NCI-H1105 (cell line): ENCODE results near the gene LAD1.
A peak's percentile ranks its signal among the peaks of the same experiment; 100 is the strongest.

Experiments used
- DNase-seq: peaks from one replicate; lab custom pipeline; 2025; lab: John Stamatoyannopoulos, UW

Gene LAD1

GRCh38 chr1:201419256-201419655 lies 20.1 kb upstream of the LAD1 start:
- no peak for DNase-seq

GRCh38 chr1:201418461-201418860 lies 19.3 kb upstream of the LAD1 start:
- DNase-seq: no peak

GRCh38 chr1:201414051-201414738 lies 15.1 kb upstream of the LAD1 start:
- DNase-seq: no peak

GRCh38 chr1:201411292-201411691 lies 12.2 kb upstream of the LAD1 start:
- DNase-seq: no peak

GRCh38 chr1:201409440-201409839 lies 10.3 kb upstream of the LAD1 start:
- no peak for DNase-seq

GRCh38 chr1:201408834-201409200 lies 9.7 kb upstream of the LAD1 start:
- DNase-seq: no peak

- DNase-seq: peak; percentile 67
These were observed 9.2 kb upstream of the LAD1 start for GRCh38 chr1:201408176-201408833.

- no peak for DNase-seq
These were observed 7.8 kb upstream of the LAD1 start for GRCh38 chr1:201406831-201407406.

GRCh38 chr1:201405484-201405831 lies 6.3 kb upstream of the LAD1 start:
- no peak for DNase-seq

- DNase-seq: no peak
These were observed 5.8 kb upstream of the LAD1 start for GRCh38 chr1:201404722-201405483.

GRCh38 chr1:201404055-201404454 lies 4.9 kb upstream of the LAD1 start:
- no peak for DNase-seq

- no peak for DNase-seq
These were observed 4.2 kb upstream of the LAD1 start for GRCh38 chr1:201403359-201403758.

GRCh38 chr1:201401700-201402099 lies 2.6 kb upstream of the LAD1 start:
- DNase-seq: no peak

- no peak for DNase-seq
These were observed 1.7 kb upstream of the LAD1 start for GRCh38 chr1:201400852-201401230.

- DNase-seq: no peak
These were observed 1.2 kb upstream of the LAD1 start for GRCh38 chr1:201400212-201400851.

- DNase-seq: peak; percentile 59
These were observed 415 bp upstream of the LAD1 start for GRCh38 chr1:201399352-201400126.

GRCh38 chr1:201397675-201398074 lies 1.4 kb downstream of the LAD1 start:
- no peak for DNase-seq

GRCh38 chr1:201396861-201397464 lies 2.2 kb downstream of the LAD1 start:
- DNase-seq: no peak

GRCh38 chr1:201395936-201396335 lies 3.2 kb downstream of the LAD1 start:
- DNase-seq: no peak

GRCh38 chr1:201394591-201394990 lies 4.5 kb downstream of the LAD1 start:
- no peak for DNase-seq

GRCh38 chr1:201393076-201393475 lies 6.0 kb downstream of the LAD1 start:
- no peak for DNase-seq
